Retinal pigment epithelial cell (primary cell): Measurements from ENCODE around the gene CSNK2B.

Experiments
- DNase-seq: peaks from one replicate; pipeline ENCODE4 v3.0.0-alpha.2; 2010; ENCODE audit warnings: low read depth
- H3K4me3 ChIP-seq: 2 replicates; pipeline ENCODE4 v1.5.1; 2011; ENCODE audit warnings: mild to moderate bottlenecking, low read length, control low read depth, moderate library complexity
- CTCF ChIP-seq: conservative IDR thresholded peaks from 2 replicates; pipeline ENCODE4 v1.5.1; 2011; ENCODE audit warnings: low read depth, low read length, control low read depth, inconsistent platforms

The CSNK2B gene

GRCh38 chr6:31631681-31632278 lies 34.1 kb upstream of the CSNK2B start:
- no peak for DNase-seq
- H3K4me3 ChIP-seq, result no peak overlapping the region
- TF ChIP-seq CTCF, result no peak

- DNase-seq, result no peak
- no peak for TF ChIP-seq CTCF
- H3K4me3 ChIP-seq, result no peak overlapping the region
Measured at GRCh38 chr6:31632279-31632946, 33.5 kb upstream of the CSNK2B start.

DNA sequence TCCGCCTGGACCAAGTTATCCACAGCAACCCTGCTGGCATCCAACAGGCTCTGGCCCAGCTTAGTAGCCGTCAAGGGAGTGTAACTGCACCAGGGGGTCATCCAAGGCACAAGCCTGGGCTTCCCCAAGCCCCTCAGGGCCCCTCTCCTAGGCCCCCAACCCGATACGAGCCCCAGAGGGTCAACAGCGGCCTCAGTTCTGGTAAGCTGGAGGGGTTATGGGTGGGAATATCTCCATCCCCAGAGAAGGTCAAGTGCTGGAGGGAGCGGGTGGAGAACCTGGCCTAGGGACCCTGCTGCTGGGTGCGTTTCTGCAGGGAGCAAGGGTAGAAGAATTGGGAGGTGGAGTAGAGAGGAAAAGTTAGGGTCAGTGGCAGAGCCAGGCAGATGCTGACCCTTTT lies 32.4 kb upstream of the CSNK2B start:
- no peak overlapping the region for H3K4me3 ChIP-seq
- TF ChIP-seq CTCF, result no peak
- DNase-seq, result no peak

- no peak for TF ChIP-seq CTCF
- DNase-seq, result no peak
- no peak overlapping the region for H3K4me3 ChIP-seq
Measured at GRCh38 chr6:31634131-31634530, 31.7 kb upstream of the CSNK2B start.

DNA sequence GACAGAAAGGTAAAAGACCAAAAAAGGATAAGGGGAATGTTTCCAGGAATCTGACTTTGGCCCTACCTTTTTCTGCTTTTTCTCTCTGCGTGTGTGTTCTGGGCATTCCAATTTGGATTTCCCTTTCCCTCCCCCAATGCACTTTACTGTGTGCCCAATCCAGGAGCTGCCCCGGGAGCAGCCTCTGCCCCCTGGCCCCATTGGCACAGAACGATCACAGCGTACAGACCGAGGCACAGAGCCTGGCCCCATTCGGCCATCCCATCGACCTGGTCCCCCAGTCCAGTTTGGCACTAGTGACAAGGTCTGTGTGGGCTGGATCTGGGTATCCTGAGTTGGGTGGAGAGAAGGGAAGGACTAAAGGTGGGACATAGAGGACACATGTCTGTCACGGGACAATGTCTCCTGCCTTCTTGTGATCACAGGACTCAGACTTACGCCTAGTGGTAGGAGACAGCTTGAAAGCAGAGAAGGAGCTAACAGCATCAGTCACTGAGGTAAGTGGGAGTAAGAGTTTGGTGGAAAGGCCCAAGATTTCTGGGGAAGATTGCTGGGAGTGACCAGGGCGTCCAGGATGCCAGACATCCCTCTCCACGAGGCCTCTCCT lies 30.8 kb upstream of the CSNK2B start:
- no peak for DNase-seq

DNA sequence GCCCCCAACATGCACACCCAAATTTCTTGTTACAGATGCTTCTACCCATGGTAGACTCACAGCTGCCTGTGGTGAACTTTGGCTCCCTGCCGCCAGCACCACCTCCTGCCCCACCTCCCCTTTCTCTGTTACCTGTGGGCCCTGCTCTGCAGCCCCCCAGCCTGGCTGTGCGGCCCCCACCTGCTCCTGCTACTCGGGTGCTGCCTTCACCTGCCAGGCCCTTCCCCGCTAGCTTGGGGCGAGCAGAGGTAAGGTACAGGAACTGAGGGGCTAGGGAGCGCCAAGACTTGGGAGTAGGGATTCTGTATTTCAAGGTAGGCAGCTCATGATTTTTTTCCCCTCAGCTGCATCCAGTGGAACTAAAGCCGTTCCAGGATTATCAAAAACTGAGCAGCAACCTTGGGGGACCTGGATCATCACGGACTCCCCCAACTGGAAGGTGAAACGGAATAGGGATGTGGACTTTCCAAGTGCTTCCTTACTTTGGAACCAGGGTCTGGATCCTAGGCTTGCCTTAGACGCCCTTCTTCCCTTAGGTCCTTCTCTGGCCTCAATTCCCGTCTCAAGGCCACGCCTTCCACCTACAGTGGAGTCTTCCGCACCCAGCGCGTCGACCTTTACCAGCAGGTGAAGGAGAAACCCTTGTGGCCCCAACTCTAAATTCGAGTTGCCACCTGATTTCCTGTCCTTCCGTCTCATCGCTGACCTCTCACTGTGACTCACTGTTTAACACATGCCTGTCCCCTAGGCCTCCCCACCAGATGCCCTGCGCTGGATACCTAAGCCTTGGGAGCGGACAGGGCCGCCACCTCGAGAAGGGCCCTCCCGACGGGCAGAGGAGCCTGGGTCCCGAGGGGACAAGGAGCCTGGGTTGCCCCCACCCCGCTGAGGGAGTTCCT lies 28.9 kb upstream of the CSNK2B start:
- no peak for TF ChIP-seq CTCF
- DNase-seq, result no peak
- H3K4me3 ChIP-seq, result no peak overlapping the region

More for the DNA sequence above, 30.8 kb upstream of the CSNK2B start:
- no peak for TF ChIP-seq CTCF
- no peak overlapping the region for H3K4me3 ChIP-seq
